T-helper 1 cell treated with Interleukin-12 subunit alpha and Interleukin-12 subunit beta and Interleukin-4 antibody, amounts not matched to agents 30 μg/mL and 1 μg/mL, for 36 hours (primary cell): Measurements from ENCODE around the gene HSPG2.
"Not testable (repeated sequence)": the region's sequence is repeated elsewhere in the genome, so short reads cannot be mapped to it uniquely, and the experiment has no call there.

ENCODE experiments used
- H3K27ac Mint-ChIP-seq: one replicate; pipeline ENCODE4 v1.8.0; 2021; ENCODE audit warnings: mild to moderate bottlenecking, mixed read lengths
- H3K27me3 Mint-ChIP-seq: one replicate; pipeline ENCODE4 v1.8.0; 2021; ENCODE audit warnings: low read depth, mixed read lengths
- H3K36me3 Mint-ChIP-seq: one replicate; pipeline ENCODE4 v1.8.0; 2021; ENCODE audit warnings: low read depth, mixed read lengths
- H3K4me1 Mint-ChIP-seq: one replicate; pipeline ENCODE4 v1.8.0; 2021; ENCODE audit warnings: low read depth, mixed read lengths
- H3K4me3 Mint-ChIP-seq: one replicate; pipeline ENCODE4 v1.8.0; 2021; ENCODE audit warnings: mild to moderate bottlenecking, moderate library complexity, mixed read lengths
- H3K9me3 Mint-ChIP-seq: one replicate; pipeline ENCODE4 v1.8.0; 2021; ENCODE audit warnings: mixed read lengths

HSPG2 gene

DNA sequence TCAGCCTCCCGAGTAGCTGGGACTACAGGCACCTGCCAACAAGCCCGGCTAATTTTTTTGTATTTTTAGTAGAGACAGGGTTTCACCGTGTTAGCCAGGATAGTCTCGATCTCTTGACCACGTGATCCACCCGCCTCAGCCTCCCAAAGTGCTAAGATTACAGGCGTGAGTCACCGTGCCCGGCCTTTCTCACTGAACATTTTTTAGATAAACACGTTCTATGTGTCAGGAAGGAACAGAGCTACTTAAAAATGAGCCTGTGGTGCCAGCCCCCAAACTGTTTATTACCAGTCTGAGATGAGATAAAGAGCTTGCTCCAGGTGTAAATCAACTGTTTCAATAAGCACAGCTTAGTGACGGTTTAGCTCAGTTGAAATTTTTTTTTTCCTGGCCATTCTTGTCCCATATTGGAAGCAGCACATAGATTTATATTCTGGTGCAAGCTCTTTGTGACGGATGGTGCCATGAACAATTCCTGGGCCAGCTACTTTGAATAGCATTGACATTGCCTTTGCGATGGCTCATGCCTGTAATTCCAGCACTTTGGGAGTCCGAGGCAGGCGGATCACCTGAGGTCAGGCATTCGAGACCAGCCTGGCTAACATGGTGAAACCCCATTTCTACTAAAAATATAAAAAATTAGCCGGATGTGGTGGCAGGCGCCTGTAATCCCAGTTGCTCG lies 6.0 kb upstream of the HSPG2 start:
- not testable (repeated sequence) for H3K4me1 Mint-ChIP-seq, H3K36me3 Mint-ChIP-seq, H3K27ac Mint-ChIP-seq, H3K4me3 Mint-ChIP-seq, H3K9me3 Mint-ChIP-seq
- peaks cover 26% of the 10 kb centered on the region for H3K27me3 Mint-ChIP-seq

DNA sequence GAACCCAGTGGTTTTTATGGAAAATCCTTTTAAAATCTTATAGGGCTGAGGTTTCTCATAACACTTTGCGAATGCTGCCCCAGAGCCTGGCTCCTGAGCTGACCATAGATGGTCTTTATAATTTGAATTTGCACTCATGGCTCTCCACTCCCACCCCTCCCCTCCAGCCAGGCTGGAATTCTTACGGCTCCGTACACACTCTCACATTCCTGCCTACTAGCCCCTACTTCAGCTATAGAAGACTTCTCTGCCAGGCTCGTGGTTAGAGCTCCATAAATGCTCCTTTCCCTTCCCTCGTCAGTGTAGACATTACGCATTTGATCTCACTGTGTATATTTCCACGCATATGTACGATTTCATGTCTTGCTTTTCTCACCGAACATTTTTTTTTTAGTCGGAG lies 5.4 kb upstream of the HSPG2 start:
- Mint-ChIP-seq H3K9me3 (no peaks in the 10 kb centered on the region), H3K27ac (no peak overlapping the region), H3K27me3 (peaks cover 32% of the 10 kb centered on the region), H3K36me3 (no peaks in the 10 kb centered on the region), H3K4me1 (peaks cover 5% of the 10 kb centered on the region), H3K4me3 (no peak overlapping the region)

DNA sequence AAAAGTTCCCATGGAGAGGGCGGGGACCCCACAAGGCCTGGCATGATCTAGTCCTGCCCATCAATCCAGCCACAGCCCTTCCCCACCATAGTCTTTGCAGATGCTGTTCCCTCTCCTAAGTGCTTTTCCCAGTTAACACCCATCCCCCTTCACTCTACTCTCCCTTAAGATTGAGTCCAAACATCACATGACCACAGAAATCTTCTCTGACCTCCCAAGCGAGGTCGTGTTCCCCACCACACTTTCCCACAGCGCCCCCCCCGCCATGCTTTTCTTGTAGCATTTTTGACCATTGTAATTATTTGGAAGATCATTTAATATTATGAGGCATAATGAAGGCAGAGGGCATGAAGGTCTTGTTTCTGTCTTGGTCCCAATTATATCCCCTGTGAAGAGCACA lies 4.3 kb upstream of the HSPG2 start:
- H3K4me1 Mint-ChIP-seq = peaks cover 5% of the 10 kb centered on the region
- no peaks in the 10 kb centered on the region for H3K9me3 Mint-ChIP-seq
- no peak overlapping the region for H3K4me3 Mint-ChIP-seq
- no peaks in the 10 kb centered on the region for H3K36me3 Mint-ChIP-seq
- no peak overlapping the region for H3K27ac Mint-ChIP-seq
- H3K27me3 Mint-ChIP-seq = peaks cover 33% of the 10 kb centered on the region

DNA sequence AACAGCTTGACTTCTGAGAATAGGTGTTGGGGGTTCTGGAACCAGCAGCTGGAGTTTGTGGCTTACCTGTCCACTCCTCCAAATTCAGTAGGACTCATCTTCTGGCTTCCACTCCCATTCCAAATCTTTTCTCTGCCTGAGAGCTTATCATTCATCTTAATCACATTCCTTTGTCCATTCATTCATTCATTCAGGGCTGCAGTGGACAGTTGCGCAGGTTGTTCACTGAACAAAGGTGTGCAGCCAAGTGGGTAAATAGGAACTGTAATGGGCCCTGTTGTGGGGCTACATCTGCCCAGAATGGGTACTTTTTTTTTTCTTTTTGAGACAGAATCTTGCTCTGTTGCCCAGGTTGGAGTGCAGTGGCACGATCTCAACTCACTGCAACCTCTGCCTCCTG lies 3.4 kb upstream of the HSPG2 start:
- Mint-ChIP-seq H3K27me3 (peaks cover 36% of the 10 kb centered on the region), H3K4me3 (no peak overlapping the region), H3K4me1 (peaks cover 6% of the 10 kb centered on the region), H3K36me3 (no peaks in the 10 kb centered on the region), H3K9me3 (no peaks in the 10 kb centered on the region), H3K27ac (no peak overlapping the region)

GRCh38 chr1:21939650-21940374 lies 2.7 kb upstream of the HSPG2 start:
- no peaks in the 10 kb centered on the region for H3K36me3 Mint-ChIP-seq
- H3K4me1 Mint-ChIP-seq = peaks cover 7% of the 10 kb centered on the region
- no peak overlapping the region for H3K4me3 Mint-ChIP-seq
- H3K27ac Mint-ChIP-seq = no peak overlapping the region
- no peaks in the 10 kb centered on the region for H3K9me3 Mint-ChIP-seq
- H3K27me3 Mint-ChIP-seq = peaks cover 39% of the 10 kb centered on the region

GRCh38 chr1:21938732-21939538 lies 1.8 kb upstream of the HSPG2 start:
- peaks cover 10% of the 10 kb centered on the region for H3K4me1 Mint-ChIP-seq
- peaks cover 39% of the 10 kb centered on the region for H3K27me3 Mint-ChIP-seq
- no peaks in the 10 kb centered on the region for H3K9me3 Mint-ChIP-seq
- H3K4me3 Mint-ChIP-seq = peak overlapping the region; percentile 69
- H3K36me3 Mint-ChIP-seq = no peaks in the 10 kb centered on the region
- H3K27ac Mint-ChIP-seq = no peak overlapping the region

- H3K9me3 Mint-ChIP-seq = no peaks in the 10 kb centered on the region
- H3K4me3 Mint-ChIP-seq = peak overlapping the region; percentile 88
- no peaks in the 10 kb centered on the region for H3K36me3 Mint-ChIP-seq
- H3K4me1 Mint-ChIP-seq = peaks cover 12% of the 10 kb centered on the region
- H3K27ac Mint-ChIP-seq = peak overlapping the region; percentile 28
- peaks cover 39% of the 10 kb centered on the region for H3K27me3 Mint-ChIP-seq
Observed at GRCh38 chr1:21937372-21938121, 437 bp upstream of the HSPG2 start.

GRCh38 chr1:21936366-21937031 lies 611 bp downstream of the HSPG2 start:
- Mint-ChIP-seq H3K4me3 (peak overlapping the region; percentile 39), H3K36me3 (no peaks in the 10 kb centered on the region), H3K27me3 (peaks cover 38% of the 10 kb centered on the region), H3K27ac (no peak overlapping the region), H3K9me3 (no peaks in the 10 kb centered on the region), H3K4me1 (peaks cover 12% of the 10 kb centered on the region)

DNA sequence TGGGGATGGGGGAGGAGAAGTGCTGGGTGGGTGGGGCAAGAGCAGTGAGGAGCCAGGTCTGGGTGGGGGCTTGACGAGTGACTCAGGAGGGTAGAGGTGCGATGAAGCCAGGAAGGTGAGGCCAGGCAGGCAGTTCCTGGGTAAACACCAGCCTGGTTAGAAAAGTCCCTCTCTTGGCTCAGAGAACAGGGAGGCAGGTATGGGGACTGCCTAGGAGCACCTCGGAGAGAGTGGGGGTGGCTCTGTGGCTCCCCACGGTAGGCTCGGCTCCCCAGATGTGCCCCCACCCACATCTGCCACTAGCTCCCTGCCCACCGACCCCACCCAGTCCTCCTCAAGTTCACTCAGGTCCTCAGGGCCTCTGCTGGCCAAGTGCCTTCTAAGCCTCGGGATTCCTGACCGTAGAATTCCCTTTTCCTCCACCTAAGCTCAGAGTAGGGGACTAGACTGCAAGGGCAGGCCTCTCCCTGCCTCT lies 1.2 kb downstream of the HSPG2 start:
- H3K36me3 Mint-ChIP-seq = no peaks in the 10 kb centered on the region
- H3K9me3 Mint-ChIP-seq = no peaks in the 10 kb centered on the region
- peaks cover 32% of the 10 kb centered on the region for H3K27me3 Mint-ChIP-seq
- no peak overlapping the region for H3K4me3 Mint-ChIP-seq
- no peak overlapping the region for H3K27ac Mint-ChIP-seq
- peaks cover 12% of the 10 kb centered on the region for H3K4me1 Mint-ChIP-seq

GRCh38 chr1:21935393-21935804 lies 1.7 kb downstream of the HSPG2 start:
- Mint-ChIP-seq H3K4me1 (peaks cover 12% of the 10 kb centered on the region), H3K9me3 (no peaks in the 10 kb centered on the region), H3K27me3 (peaks cover 30% of the 10 kb centered on the region), H3K36me3 (no peaks in the 10 kb centered on the region), H3K27ac (no peak overlapping the region), H3K4me3 (peak overlapping the region; percentile 49)

GRCh38 chr1:21933397-21934248 lies 3.5 kb downstream of the HSPG2 start:
- H3K9me3 Mint-ChIP-seq = no peaks in the 10 kb centered on the region
- H3K36me3 Mint-ChIP-seq = no peaks in the 10 kb centered on the region
- no peak overlapping the region for H3K4me3 Mint-ChIP-seq
- H3K27me3 Mint-ChIP-seq = peaks cover 18% of the 10 kb centered on the region
- H3K4me1 Mint-ChIP-seq = peaks cover 12% of the 10 kb centered on the region
- H3K27ac Mint-ChIP-seq = no peak overlapping the region

DNA sequence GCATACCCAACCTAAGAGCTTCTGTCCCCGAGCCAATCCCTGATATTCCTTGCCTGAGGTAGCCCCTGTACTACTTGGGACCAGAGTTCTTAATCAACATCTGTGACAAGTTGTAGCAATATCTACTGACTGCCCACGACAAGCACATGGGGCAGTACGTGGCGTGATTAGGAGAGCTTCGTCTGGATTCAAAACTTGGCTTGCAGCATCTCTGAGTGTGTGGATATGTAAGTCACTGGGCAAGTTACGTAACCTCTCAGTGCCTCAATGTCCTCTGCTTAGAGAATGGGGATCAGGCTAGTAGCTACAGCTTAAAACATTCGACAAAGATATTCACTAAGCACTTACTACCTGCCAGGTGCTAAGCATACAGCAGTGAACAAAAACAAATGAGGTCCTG lies 5.0 kb downstream of the HSPG2 start:
- Mint-ChIP-seq H3K36me3 (no peaks in the 10 kb centered on the region), H3K27me3 (peaks cover 6% of the 10 kb centered on the region), H3K4me3 (no peak overlapping the region), H3K9me3 (no peaks in the 10 kb centered on the region), H3K4me1 (peaks cover 7% of the 10 kb centered on the region), H3K27ac (no peak overlapping the region)
